Gastrocnemius medialis (tissue), 4 donors: Measurements from ENCODE around the gene CANX.
"Not testable (repeated sequence)": the region's sequence is repeated elsewhere in the genome, so short reads cannot be mapped to it uniquely, and the experiment has no call there.

Experiments used
- POLR2A ChIP-seq, 2 donors: fragments of 450-650 bp; IDR thresholded peaks; one replicate each; pipeline ENCODE4 v1.6.1; 2017; ENCODE audit warnings: antibody characterized with exemption in 2 of 2, mild to moderate bottlenecking in 2 of 2, moderate library complexity in 2 of 2
- TF ChIP-seq, protein P1 (sequence below), 5 experiments: fragments of 450-650 bp in 3 of 5; fragments of 200-600 bp in 2 of 5; sonication (generic) in 2 of 5; IDR thresholded peaks in 4 of 5; conservative IDR thresholded peaks in 1 of 5; 1 replicate in 4 of 5; 2 replicates in 1 of 5; pipeline ENCODE4 v1.5.1; 2016 to 2019; ENCODE audit warnings: antibody characterized with exemption in 5 of 5, mild to moderate bottlenecking in 3 of 5, moderate library complexity in 3 of 5

DNA sequence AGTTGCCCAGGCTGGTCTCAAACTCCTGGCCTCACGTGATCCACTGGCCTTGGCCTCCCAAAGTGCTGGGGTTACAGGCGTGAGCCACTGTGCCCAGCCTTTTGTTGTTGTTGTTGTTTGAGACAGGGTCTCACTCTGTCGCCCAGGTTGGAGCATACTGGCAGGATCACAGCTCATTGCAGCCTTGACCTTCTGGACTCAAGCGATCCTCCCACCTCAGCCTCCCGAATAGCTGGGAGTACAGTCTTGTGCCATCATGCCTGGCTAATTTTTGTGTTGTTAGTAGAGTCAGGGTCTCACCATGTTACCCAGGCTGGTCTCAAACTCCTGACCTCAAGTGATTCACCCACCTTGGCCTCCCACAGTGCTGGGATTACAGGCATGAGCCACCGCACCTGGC, 37.1 kb upstream of the CANX start:
- TF ChIP-seq, protein P1, sequence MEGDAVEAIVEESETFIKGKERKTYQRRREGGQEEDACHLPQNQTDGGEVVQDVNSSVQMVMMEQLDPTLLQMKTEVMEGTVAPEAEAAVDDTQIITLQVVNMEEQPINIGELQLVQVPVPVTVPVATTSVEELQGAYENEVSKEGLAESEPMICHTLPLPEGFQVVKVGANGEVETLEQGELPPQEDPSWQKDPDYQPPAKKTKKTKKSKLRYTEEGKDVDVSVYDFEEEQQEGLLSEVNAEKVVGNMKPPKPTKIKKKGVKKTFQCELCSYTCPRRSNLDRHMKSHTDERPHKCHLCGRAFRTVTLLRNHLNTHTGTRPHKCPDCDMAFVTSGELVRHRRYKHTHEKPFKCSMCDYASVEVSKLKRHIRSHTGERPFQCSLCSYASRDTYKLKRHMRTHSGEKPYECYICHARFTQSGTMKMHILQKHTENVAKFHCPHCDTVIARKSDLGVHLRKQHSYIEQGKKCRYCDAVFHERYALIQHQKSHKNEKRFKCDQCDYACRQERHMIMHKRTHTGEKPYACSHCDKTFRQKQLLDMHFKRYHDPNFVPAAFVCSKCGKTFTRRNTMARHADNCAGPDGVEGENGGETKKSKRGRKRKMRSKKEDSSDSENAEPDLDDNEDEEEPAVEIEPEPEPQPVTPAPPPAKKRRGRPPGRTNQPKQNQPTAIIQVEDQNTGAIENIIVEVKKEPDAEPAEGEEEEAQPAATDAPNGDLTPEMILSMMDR (IDR thresholded peaks at IDR 0.05 in 4 of 5, conservative IDR thresholded peaks at IDR 0.05 in 1 of 5): not testable (repeated sequence)
- TF ChIP-seq POLR2A (IDR thresholded peaks at IDR 0.05): not testable (repeated sequence)
